HepG2 (cell line): ENCODE data around the gene ALB. TPM values are rescaled to one million over a fixed set of nuclear protein-coding genes. Genes with fewer than 3 reads are reported as not detected.

Source experiments
- ATAD3A ChIP-seq: sonication (generic); formaldehyde crosslinking; IDR thresholded peaks from 2 replicates; pipeline ENCODE4 v1.4.0; 2020; ENCODE audit warnings: missing genetic modification reagents
- ESRRA ChIP-seq: sonication (generic); formaldehyde crosslinking; IDR thresholded peaks from 2 replicates; pipeline ENCODE4 v1.5.1; 2020; ENCODE audit warnings: mild to moderate bottlenecking, low read depth, missing genetic modification reagents
- GPN1 ChIP-seq: sonication (generic); formaldehyde crosslinking; IDR thresholded peaks from 2 replicates; pipeline ENCODE4 v1.5.1; 2020; ENCODE audit warnings: missing genetic modification reagents, borderline replicate concordance
- JDP2 ChIP-seq: sonication (generic); formaldehyde crosslinking; IDR thresholded peaks from 2 replicates; pipeline ENCODE4 v1.8.1; 2022; ENCODE audit warnings: missing genetic modification reagents, borderline replicate concordance
- KAT2B ChIP-seq: fragments of 150-350 bp; IDR thresholded peaks from 2 replicates; pipeline ENCODE4 v1.6.1; 2014; ENCODE audit warnings: low read depth, low read length, borderline replicate concordance
- MBNL3 ChIP-seq: fragments of 250-450 bp; sonication (Bioruptor Pico); conservative IDR thresholded peaks from 2 replicates; pipeline ENCODE4 v1.8.0; 2022; ENCODE audit warnings: mild to moderate bottlenecking, inconsistent platforms
- MIXL1 ChIP-seq: IDR thresholded peaks from 2 replicates; pipeline ENCODE4 v1.6.1; 2016
- MZF1 ChIP-seq: sonication (generic); formaldehyde crosslinking; IDR thresholded peaks from 2 replicates; pipeline ENCODE4 v1.8.1; 2023; ENCODE audit warnings: mild to moderate bottlenecking, missing genetic modification reagents, borderline replicate concordance
- PLRG1 ChIP-seq: fragments of 450-650 bp; conservative IDR thresholded peaks from 2 replicates; pipeline ENCODE4 v1.6.1; 2016
- REPIN1 ChIP-seq: sonication (generic); formaldehyde crosslinking; IDR thresholded peaks from 2 replicates; pipeline ENCODE4 v1.8.0; 2022; ENCODE audit warnings: missing genetic modification reagents, low read depth, mild to moderate bottlenecking, borderline replicate concordance
- TCF7L2 ChIP-seq: IDR thresholded peaks from 2 replicates; pipeline ENCODE4 v1.6.1; 2011; ENCODE audit warnings: mild to moderate bottlenecking, low read depth, low read length, moderate library complexity
- ZFP91 ChIP-seq: sonication (generic); formaldehyde crosslinking; IDR thresholded peaks from 2 replicates; pipeline ENCODE4 v1.9.0; 2022; ENCODE audit warnings: missing genetic modification reagents, mild to moderate bottlenecking, borderline replicate concordance
- ZKSCAN1 ChIP-seq: fragments of 150-350 bp; IDR thresholded peaks from 2 replicates; pipeline ENCODE4 v1.6.1; 2014; ENCODE audit warnings: low read length
- ZNF33B ChIP-seq: sonication (generic); formaldehyde crosslinking; IDR thresholded peaks from 2 replicates; pipeline ENCODE4 v1.5.1; 2020; ENCODE audit warnings: mild to moderate bottlenecking, missing genetic modification reagents
- ZNF672 ChIP-seq: sonication (generic); formaldehyde crosslinking; IDR thresholded peaks from 2 replicates; pipeline ENCODE4 v1.8.1; 2022; ENCODE audit warnings: missing genetic modification reagents
- polyA plus RNA-seq, 8 experiments: library from polyadenylated mRNA; depleted of rRNA in 3 of 8; stranded (reverse) in 7 of 8; unstranded in 1 of 8; fragments of >200 nt; fragmentation: Illumina TruSeq in 4 of 8; extraction: Trizol in 4 of 8; gene quantifications; 2 replicates each; pipeline versions ENCODE4 v1.2.1 to v1.2.3, GENCODE V29; 2011 to 2016; ENCODE audit warnings: low read depth in 4 of 8, missing spikeins in 1 of 8, mixed read lengths in 1 of 8; ENCODE audit not compliant: insufficient read depth in 1 of 8
- total RNA-seq, 5 experiments: library from RNA; depleted of rRNA; stranded (reverse); fragments of >200 nt; fragmentation: Illumina TruSeq; extraction: Trizol; gene quantifications; 2 replicates each; pipeline ENCODE4 v1.2.3, GENCODE V29; 2016; ENCODE audit warnings: low read depth in 1 of 5
- TF ChIP-seq, protein P1 (sequence below): sonication (generic); formaldehyde crosslinking; IDR thresholded peaks from 2 replicates; pipeline ENCODE4 v1.5.0; 2020; ENCODE audit warnings: missing genetic modification reagents
- TF ChIP-seq, protein P2 (sequence below), 2 experiments: fragments of 450-650 bp in 1 of 2; sonication (generic) in 1 of 2; formaldehyde crosslinking in 1 of 2; IDR thresholded peaks; 2 replicates each; pipeline versions ENCODE4 v1.6.1 to v1.8.0; 2016 to 2022; ENCODE audit warnings: antibody characterized with exemption in 1 of 2, mild to moderate bottlenecking in 1 of 2, missing genetic modification reagents in 1 of 2
- TF ChIP-seq, protein P3 (sequence below): sonication (generic); formaldehyde crosslinking; IDR thresholded peaks from 2 replicates; pipeline ENCODE4 v1.4.0; 2020; ENCODE audit warnings: missing genetic modification reagents

The ALB gene
- total and polyA plus RNA-seq, 2 of the 13 experiments (the other 11 are each of a cell fraction or from before 2014, with no cell fraction given) = 22,259 to 22,625 TPM

DNA sequence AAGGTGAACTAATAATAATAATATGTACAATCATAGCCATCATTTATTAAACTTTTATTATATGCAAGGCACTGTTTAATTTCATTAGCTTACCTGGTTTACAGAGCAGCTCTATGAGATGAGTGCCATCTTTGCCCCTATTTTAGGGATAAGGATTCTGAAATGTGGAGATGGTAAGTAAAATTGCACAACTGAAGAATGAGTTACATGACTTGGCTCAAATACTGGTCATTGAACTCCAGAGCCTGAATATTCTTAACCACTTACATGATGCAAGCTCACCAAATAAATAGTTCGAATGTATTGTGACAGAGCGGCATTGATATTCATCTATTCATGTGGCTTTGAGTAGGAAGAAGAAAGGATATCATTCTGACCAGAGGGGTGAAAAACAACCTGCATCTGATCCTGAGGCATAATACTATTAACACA lies 11.7 kb downstream of the ALB start (continued):
- TF ChIP-seq ZFP91 (CRISPR knock-in tag) (no peak), ZNF672 (CRISPR knock-in tag) (no peak), MZF1 (CRISPR knock-in tag) (no peak), TCF7L2 (peak; percentile 42; the same call in 1 of the 2 replicates), ESRRA (no peak), MIXL1 (no peak), KAT2B (no peak), REPIN1 (CRISPR knock-in tag) (no peak; the same call in 1 of the 2 replicates), ZNF33B (CRISPR knock-in tag) (no peak), MBNL3 (CRISPR knock-in tag) (no peak), ATAD3A (no peak), GPN1 (CRISPR knock-in tag) (no peak), PLRG1 (no peak), ZKSCAN1 (no peak), JDP2 (CRISPR knock-in tag) (no peak; the same call in 1 of the 2 replicates)
- TF ChIP-seq, protein P1, sequence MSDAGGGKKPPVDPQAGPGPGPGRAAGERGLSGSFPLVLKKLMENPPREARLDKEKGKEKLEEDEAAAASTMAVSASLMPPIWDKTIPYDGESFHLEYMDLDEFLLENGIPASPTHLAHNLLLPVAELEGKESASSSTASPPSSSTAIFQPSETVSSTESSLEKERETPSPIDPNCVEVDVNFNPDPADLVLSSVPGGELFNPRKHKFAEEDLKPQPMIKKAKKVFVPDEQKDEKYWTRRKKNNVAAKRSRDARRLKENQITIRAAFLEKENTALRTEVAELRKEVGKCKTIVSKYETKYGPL (CRISPR knock-in tag) = no peak
- TF ChIP-seq, protein P2, sequence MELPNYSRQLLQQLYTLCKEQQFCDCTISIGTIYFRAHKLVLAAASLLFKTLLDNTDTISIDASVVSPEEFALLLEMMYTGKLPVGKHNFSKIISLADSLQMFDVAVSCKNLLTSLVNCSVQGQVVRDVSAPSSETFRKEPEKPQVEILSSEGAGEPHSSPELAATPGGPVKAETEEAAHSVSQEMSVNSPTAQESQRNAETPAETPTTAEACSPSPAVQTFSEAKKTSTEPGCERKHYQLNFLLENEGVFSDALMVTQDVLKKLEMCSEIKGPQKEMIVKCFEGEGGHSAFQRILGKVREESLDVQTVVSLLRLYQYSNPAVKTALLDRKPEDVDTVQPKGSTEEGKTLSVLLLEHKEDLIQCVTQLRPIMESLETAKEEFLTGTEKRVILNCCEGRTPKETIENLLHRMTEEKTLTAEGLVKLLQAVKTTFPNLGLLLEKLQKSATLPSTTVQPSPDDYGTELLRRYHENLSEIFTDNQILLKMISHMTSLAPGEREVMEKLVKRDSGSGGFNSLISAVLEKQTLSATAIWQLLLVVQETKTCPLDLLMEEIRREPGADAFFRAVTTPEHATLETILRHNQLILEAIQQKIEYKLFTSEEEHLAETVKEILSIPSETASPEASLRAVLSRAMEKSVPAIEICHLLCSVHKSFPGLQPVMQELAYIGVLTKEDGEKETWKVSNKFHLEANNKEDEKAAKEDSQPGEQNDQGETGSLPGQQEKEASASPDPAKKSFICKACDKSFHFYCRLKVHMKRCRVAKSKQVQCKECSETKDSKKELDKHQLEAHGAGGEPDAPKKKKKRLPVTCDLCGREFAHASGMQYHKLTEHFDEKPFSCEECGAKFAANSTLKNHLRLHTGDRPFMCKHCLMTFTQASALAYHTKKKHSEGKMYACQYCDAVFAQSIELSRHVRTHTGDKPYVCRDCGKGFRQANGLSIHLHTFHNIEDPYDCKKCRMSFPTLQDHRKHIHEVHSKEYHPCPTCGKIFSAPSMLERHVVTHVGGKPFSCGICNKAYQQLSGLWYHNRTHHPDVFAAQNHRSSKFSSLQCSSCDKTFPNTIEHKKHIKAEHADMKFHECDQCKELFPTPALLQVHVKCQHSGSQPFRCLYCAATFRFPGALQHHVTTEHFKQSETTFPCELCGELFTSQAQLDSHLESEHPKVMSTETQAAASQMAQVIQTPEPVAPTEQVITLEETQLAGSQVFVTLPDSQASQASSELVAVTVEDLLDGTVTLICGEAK (IDR thresholded peaks at IDR 0.05) = no peak
- TF ChIP-seq, protein P2 (CRISPR knock-in tag; IDR thresholded peaks at IDR 0.05) = no peak
- TF ChIP-seq, protein P3, sequence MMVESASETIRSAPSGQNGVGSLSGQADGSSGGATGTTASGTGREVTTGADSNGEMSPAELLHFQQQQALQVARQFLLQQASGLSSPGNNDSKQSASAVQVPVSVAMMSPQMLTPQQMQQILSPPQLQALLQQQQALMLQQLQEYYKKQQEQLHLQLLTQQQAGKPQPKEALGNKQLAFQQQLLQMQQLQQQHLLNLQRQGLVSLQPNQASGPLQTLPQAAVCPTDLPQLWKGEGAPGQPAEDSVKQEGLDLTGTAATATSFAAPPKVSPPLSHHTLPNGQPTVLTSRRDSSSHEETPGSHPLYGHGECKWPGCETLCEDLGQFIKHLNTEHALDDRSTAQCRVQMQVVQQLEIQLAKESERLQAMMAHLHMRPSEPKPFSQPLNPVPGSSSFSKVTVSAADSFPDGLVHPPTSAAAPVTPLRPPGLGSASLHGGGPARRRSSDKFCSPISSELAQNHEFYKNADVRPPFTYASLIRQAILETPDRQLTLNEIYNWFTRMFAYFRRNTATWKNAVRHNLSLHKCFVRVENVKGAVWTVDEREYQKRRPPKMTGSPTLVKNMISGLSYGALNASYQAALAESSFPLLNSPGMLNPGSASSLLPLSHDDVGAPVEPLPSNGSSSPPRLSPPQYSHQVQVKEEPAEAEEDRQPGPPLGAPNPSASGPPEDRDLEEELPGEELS (CRISPR knock-in tag) = peak; percentile 35; the same call in 1 of the 2 replicates
